ENCODE results near the gene ASCC3.

DNA sequence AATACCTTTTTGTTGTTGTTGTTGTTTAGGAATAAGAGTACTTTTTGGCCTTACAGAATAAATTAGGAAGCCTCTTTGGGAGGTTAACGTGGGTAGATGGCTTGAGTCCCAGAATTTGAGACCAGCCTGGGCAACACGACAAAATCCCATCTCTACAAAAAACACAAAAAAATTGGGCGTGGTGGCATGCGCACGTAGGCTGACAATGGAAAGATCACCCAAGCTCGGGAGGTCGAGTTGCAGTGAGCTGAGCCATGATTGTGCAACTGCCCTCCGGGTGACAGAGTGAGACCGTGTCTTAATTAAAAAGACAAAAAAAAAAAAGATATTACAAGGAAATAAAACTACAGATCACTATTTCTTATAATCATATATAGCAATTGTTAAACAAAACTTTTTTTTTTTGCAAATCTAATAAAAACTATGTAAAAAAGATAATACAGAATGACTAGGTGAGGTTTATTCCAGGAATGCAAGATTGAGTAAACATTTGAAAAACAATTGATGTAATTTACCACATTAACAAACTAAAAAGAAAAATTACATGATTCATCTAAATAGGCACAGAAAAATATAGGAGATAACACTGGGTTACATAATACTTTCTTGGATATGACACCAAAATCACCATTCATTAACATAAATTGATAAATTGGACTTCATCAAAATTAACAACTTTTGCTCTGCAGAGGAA is 43.6 kb upstream of the ASCC3 start:
- TF ChIP-seq, protein P1, sequence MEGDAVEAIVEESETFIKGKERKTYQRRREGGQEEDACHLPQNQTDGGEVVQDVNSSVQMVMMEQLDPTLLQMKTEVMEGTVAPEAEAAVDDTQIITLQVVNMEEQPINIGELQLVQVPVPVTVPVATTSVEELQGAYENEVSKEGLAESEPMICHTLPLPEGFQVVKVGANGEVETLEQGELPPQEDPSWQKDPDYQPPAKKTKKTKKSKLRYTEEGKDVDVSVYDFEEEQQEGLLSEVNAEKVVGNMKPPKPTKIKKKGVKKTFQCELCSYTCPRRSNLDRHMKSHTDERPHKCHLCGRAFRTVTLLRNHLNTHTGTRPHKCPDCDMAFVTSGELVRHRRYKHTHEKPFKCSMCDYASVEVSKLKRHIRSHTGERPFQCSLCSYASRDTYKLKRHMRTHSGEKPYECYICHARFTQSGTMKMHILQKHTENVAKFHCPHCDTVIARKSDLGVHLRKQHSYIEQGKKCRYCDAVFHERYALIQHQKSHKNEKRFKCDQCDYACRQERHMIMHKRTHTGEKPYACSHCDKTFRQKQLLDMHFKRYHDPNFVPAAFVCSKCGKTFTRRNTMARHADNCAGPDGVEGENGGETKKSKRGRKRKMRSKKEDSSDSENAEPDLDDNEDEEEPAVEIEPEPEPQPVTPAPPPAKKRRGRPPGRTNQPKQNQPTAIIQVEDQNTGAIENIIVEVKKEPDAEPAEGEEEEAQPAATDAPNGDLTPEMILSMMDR (IDR thresholded peaks at IDR 0.05) = no peak
- TF ChIP-seq POLR2A (IDR thresholded peaks at IDR 0.05) = no peak

Measured in lower leg skin (tissue), 3 donors.